ENCODE data around the gene RAET1G. TPM values are rescaled to one million over a fixed set of nuclear protein-coding genes. Genes with fewer than 3 reads are reported as not detected.
A peak's percentile ranks its signal among the peaks of the same experiment; 100 is the strongest.
"Not testable (repeated sequence)": the region's sequence is repeated elsewhere in the genome, so short reads cannot be mapped to it uniquely, and the experiment has no call there.

The RAET1G gene
- total RNA-seq, 1 donor from 2014 or later = 0.73 TPM

DNA sequence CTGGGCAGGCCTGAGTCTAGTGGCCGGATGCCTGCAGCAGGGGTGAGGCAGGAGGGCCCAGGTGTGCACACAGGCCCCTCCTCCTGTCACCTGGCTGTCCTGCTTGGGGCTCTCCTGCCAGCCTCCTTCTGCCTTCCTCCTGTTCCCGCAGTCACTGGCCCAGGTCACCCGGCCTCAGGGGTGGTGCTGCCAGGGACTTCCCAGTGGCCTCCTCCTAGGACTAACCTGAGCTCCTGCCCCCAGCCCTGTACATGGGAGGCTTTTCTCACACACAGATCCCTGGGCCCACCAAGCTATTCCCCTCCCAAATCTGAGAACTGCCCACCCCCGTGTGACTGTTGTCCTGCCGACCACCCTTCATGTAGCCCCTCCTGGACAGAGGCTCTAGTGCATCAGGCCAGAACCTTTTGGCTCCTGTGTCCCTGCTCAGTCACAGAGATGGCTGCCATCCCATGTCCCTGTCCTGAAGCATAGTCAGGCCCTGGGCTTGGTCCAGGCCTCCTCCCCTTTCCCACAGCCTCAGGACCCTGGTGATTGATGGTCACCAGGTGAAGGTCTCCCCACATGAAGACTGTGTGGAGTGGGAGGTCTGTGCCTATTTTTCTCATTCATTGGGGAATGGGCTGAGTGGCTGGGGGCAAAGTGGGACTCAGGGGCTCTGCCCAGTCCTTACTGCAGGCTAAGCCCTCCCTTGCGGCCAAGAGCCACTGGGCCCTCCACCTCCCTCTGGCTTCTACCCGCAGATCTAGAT is 39.7 kb upstream of the RAET1G start:
- Mint-ChIP-seq H3K9me3 (ENCODE audit: unreplicated experiment) (no peaks in the 10 kb centered on the region), H3K27ac (ENCODE audit: unreplicated experiment) (peak overlapping the region; percentile 89), H3K36me3 (ENCODE audit: unreplicated experiment) (no peaks in the 10 kb centered on the region), H3K4me1 (ENCODE audit: unreplicated experiment) (peaks cover 23% of the 10 kb centered on the region), H3K27me3 (ENCODE audit: unreplicated experiment) (peaks cover 63% of the 10 kb centered on the region), H3K4me3 (ENCODE audit: unreplicated experiment) (peak overlapping the region; percentile 84)
- TF ChIP-seq, protein P1, sequence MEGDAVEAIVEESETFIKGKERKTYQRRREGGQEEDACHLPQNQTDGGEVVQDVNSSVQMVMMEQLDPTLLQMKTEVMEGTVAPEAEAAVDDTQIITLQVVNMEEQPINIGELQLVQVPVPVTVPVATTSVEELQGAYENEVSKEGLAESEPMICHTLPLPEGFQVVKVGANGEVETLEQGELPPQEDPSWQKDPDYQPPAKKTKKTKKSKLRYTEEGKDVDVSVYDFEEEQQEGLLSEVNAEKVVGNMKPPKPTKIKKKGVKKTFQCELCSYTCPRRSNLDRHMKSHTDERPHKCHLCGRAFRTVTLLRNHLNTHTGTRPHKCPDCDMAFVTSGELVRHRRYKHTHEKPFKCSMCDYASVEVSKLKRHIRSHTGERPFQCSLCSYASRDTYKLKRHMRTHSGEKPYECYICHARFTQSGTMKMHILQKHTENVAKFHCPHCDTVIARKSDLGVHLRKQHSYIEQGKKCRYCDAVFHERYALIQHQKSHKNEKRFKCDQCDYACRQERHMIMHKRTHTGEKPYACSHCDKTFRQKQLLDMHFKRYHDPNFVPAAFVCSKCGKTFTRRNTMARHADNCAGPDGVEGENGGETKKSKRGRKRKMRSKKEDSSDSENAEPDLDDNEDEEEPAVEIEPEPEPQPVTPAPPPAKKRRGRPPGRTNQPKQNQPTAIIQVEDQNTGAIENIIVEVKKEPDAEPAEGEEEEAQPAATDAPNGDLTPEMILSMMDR (IDR thresholded peaks at IDR 0.05) = no peak
- DNase-seq (ENCODE audit: extremely low spot score, unreplicated experiment) = no peak

DNA sequence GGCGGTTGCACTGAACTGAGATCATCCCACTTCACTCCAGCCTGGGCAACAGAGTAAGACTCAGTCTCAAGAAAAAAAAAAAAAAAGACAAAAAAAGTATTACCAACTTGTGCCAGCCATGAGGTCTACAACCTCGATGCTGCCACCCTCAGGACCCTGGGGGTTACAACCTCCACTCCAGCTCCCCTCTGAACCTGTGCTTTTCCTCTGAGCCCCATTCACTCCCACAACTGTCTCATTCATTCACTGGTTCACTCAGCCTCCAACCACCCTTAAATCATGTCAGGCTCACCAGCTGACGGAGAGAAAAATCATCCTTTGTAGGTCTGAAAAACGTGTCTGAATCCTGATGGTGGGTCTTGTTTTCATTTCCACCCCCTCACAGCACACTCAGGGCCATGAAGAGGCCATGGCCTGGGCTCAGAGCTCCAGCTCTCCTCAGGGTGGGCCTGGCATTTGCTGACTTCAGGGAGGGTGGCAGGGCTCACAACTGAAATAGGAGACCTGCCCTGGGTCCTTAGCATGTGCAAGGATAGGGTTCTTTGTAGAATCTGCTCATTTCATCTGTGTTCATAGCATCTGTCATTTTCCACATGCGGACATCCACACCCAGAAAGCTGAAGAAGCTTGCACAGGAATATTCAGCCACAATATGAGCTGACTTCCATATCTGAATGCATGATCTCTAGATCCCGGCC is 39.0 kb upstream of the RAET1G start:
- Mint-ChIP-seq H3K27me3 (ENCODE audit: unreplicated experiment) (peaks cover 65% of the 10 kb centered on the region), H3K36me3 (ENCODE audit: unreplicated experiment) (no peaks in the 10 kb centered on the region), H3K4me1 (ENCODE audit: unreplicated experiment) (peaks cover 23% of the 10 kb centered on the region), H3K9me3 (ENCODE audit: unreplicated experiment) (no peaks in the 10 kb centered on the region), H3K4me3 (ENCODE audit: unreplicated experiment) (no peak overlapping the region), H3K27ac (ENCODE audit: unreplicated experiment) (no peak overlapping the region)
- no peak for DNase-seq (ENCODE audit: extremely low spot score, unreplicated experiment)
- TF ChIP-seq, protein P1 (IDR thresholded peaks at IDR 0.05) = peak; percentile 31

DNA sequence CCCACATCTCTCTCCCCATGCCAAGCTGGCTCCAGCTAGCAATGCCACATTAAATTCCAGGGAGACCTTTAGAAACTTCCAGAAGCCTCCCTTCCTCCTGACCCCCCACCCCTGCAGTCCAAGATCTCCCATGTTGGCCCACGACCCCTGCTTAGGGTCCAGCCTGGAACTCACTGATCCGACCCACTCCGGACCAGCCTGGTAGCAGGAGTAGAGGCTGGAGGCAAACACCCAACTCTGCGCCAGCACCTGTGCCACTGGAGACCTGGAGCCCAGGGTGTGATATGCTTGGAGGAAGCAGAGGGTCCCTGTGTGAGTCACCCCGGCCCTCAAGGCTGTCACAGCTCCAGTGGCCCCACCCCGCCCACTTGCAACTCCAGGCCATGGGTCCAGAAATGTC is 37.6 kb upstream of the RAET1G start:
- H3K36me3 Mint-ChIP-seq (ENCODE audit: unreplicated experiment) = no peaks in the 10 kb centered on the region
- H3K9me3 Mint-ChIP-seq (ENCODE audit: unreplicated experiment) = no peaks in the 10 kb centered on the region
- H3K27me3 Mint-ChIP-seq (ENCODE audit: unreplicated experiment) = peaks cover 70% of the 10 kb centered on the region
- H3K4me1 Mint-ChIP-seq (ENCODE audit: unreplicated experiment) = peaks cover 19% of the 10 kb centered on the region
- no peak overlapping the region for H3K27ac Mint-ChIP-seq (ENCODE audit: unreplicated experiment)
- TF ChIP-seq, protein P1 (IDR thresholded peaks at IDR 0.05) = no peak
- no peak overlapping the region for H3K4me3 Mint-ChIP-seq (ENCODE audit: unreplicated experiment)
- no peak for DNase-seq (ENCODE audit: extremely low spot score, unreplicated experiment)

DNA sequence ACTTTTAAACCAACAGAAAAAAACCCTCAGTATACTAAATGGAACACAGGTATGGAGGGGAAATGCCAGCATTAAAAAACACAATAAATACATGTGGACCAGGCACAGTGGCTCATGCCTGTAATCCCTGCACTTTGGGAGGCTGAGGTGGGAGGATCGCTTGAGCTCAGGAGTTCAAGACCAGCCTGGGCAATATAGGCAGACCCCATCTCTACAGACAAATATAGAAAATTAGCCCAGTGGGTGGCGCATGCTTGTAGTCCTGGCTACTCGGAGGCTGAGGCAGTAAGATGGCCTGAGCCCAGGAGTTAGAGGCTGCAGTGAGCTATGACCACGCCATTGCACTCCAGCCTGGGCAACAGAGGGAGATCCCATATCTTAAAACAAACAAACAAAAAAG is 36.9 kb upstream of the RAET1G start:
- peaks cover 70% of the 10 kb centered on the region for H3K27me3 Mint-ChIP-seq (ENCODE audit: unreplicated experiment)
- H3K4me1 Mint-ChIP-seq (ENCODE audit: unreplicated experiment) = peaks cover 19% of the 10 kb centered on the region
- not testable (repeated sequence) for H3K4me3 Mint-ChIP-seq (ENCODE audit: unreplicated experiment)

DNA sequence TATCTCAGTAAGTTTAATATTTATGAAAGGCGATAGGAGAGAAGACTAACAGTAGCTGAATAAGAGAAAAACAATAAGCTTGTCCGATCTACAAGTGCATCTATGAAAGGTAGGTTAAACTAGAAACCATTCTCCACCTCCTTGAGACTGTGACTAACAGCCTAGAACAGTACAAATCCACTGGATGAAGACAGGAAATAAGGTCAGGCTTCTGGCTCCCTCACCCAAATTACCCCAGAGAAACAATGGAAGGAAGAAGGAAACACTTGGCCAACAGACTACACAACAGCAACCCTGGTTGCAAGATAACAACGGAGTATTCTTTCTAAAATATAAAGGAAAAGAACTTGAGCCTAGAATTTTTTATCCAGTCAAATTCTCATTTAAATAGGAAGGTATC is 35.2 kb upstream of the RAET1G start:
- H3K27ac Mint-ChIP-seq (ENCODE audit: unreplicated experiment); DNase-seq (ENCODE audit: extremely low spot score, unreplicated experiment); H3K9me3 Mint-ChIP-seq (ENCODE audit: unreplicated experiment); H3K4me3 Mint-ChIP-seq (ENCODE audit: unreplicated experiment); H3K36me3 Mint-ChIP-seq (ENCODE audit: unreplicated experiment); H3K4me1 Mint-ChIP-seq (ENCODE audit: unreplicated experiment): not testable (repeated sequence)
- peaks cover 66% of the 10 kb centered on the region for H3K27me3 Mint-ChIP-seq (ENCODE audit: unreplicated experiment)

More for the DNA sequence above, 36.9 kb upstream of the RAET1G start:
- not testable (repeated sequence) for H3K36me3 Mint-ChIP-seq (ENCODE audit: unreplicated experiment); DNase-seq (ENCODE audit: extremely low spot score, unreplicated experiment); H3K27ac Mint-ChIP-seq (ENCODE audit: unreplicated experiment); H3K9me3 Mint-ChIP-seq (ENCODE audit: unreplicated experiment)

DNA sequence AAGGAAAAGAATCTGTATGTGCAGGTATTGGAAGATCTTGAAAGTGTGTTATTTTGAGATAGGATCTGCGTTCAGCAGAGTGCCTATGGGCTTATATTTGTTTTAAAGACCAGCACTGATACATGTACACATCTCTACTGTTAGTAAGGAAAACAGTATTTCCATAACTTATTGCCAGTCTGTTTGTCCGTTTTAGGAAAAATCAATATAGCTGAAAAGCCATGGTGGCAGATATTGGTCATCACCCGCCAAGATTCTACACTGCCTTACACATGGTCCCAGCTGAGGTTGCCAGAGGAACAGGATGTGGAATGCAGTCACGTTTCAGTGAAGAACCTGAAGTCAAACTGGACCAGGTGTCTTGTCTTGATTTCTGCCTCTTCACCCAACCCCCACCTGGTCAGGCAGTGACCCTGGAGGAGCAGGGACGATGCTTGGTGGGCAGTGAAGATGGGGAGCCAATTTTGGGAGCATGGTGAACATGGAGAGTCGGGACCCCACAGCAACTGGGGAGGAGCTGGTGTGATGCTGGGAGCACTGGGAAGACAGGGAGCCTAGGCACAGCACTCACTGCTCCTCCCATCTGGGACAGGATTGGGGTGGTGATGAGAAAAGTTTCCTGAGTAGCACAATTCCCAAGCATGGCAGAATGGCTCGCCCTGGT is 32.9 kb upstream of the RAET1G start:
- not testable (repeated sequence) for H3K27ac Mint-ChIP-seq (ENCODE audit: unreplicated experiment); H3K4me1 Mint-ChIP-seq (ENCODE audit: unreplicated experiment); DNase-seq (ENCODE audit: extremely low spot score, unreplicated experiment); H3K4me3 Mint-ChIP-seq (ENCODE audit: unreplicated experiment); H3K36me3 Mint-ChIP-seq (ENCODE audit: unreplicated experiment); H3K9me3 Mint-ChIP-seq (ENCODE audit: unreplicated experiment)
- H3K27me3 Mint-ChIP-seq (ENCODE audit: unreplicated experiment) = peaks cover 77% of the 10 kb centered on the region

DNA sequence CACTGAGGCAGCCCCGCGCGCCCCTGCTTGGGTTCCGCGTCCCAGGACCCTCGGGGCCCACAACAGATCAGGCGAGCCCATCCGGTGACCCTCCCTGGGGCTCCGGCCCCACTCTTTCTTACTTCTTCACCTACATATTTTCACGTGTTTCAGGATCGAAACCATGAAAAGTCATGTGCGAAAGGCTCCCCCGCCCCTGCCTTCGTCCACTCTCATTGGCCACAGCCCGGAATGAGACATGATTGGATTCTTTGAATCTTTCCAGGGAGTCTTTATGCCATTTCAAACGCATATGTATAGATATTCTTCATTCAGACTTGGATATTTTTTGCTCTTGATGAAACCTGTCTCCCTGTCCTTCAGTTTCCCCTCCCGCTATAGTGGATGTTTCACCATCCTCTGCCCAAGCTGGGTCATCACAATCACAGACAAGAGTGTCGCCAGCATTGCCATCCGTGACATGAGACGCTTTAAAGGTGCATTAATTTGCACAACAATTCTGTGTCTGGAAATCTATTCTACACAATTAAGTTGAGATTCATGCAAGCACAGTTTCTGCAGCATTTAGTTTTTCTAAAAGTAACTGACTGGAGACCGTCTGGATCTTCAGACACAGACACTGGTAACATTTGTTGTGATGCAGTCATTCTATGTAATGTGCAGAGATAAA is 32.2 kb upstream of the RAET1G start:
- H3K36me3 Mint-ChIP-seq (ENCODE audit: unreplicated experiment); H3K9me3 Mint-ChIP-seq (ENCODE audit: unreplicated experiment); DNase-seq (ENCODE audit: extremely low spot score, unreplicated experiment); H3K4me1 Mint-ChIP-seq (ENCODE audit: unreplicated experiment); H3K27ac Mint-ChIP-seq (ENCODE audit: unreplicated experiment): not testable (repeated sequence)
- Mint-ChIP-seq H3K27me3 (ENCODE audit: unreplicated experiment) (peaks cover 77% of the 10 kb centered on the region), H3K4me3 (ENCODE audit: unreplicated experiment) (peak overlapping the region; percentile 68)

DNA sequence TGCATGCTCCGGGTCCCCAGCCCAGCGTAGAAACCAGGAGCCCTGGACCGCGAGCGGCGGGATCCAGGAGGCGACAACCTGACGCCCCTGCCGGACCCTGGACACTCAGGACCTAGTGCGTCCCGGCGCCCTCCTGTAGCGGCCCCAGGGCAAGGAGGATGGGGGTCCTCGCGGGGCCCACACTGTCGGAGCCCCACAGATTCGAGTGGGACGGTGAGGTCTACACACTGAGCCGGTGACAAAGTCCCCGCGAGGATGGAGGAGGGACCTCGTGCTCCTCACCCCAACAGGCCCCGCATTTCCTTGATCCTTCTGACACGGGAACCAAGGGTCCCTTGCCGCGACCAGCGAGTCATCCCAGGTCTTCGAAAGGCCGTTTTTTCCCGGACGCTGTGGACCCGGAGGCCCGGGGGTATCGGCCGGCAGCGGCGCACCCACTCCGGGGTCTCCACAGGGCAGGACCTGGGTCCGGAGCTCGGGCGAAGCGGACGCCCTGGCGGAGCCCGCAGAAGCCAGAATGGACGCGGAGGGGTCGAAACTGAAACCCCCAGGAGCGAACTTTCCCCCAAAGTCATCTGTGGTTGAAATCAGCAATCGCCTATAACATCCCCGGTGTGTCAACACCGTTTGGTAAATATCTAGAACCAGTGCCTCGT is 31.5 kb upstream of the RAET1G start:
- not testable (repeated sequence) for DNase-seq (ENCODE audit: extremely low spot score, unreplicated experiment); H3K4me1 Mint-ChIP-seq (ENCODE audit: unreplicated experiment); H3K36me3 Mint-ChIP-seq (ENCODE audit: unreplicated experiment); H3K9me3 Mint-ChIP-seq (ENCODE audit: unreplicated experiment); H3K27ac Mint-ChIP-seq (ENCODE audit: unreplicated experiment)
- Mint-ChIP-seq H3K4me3 (ENCODE audit: unreplicated experiment) (peak overlapping the region; percentile 68), H3K27me3 (ENCODE audit: unreplicated experiment) (peaks cover 78% of the 10 kb centered on the region)
